ENCODE data around the gene S100A13.
"Not testable (repeated sequence)": the region's sequence is repeated elsewhere in the genome, so short reads cannot be mapped to it uniquely, and the experiment has no call there.

The S100A13 gene

GRCh38 chr1:153597206-153597605 is 30.1 kb downstream of the S100A13 start:
- Histone ChIP-seq H2AFZ (ENCODE audit: low read depth, low read length) (no peak overlapping the region), H3K4me2 (ENCODE audit: insufficient read depth, low read length) (no peak overlapping the region), H3K27me3 (ENCODE audit: insufficient read depth, low read length, poor library complexity) (no peaks in the 10 kb centered on the region), H3K4me3 (ENCODE audit: low read depth in 1 of 2, low read length in 2 of 2) (no peak overlapping the region), H3K36me3 (ENCODE audit: insufficient read depth, low read length) (no peaks in the 10 kb centered on the region), H3K79me2 (ENCODE audit: insufficient read depth, low read length) (no peaks in the 10 kb centered on the region), H3K9ac (ENCODE audit: low read depth, low read length) (no peak overlapping the region), H3K4me1 (ENCODE audit: insufficient read depth, low read length) (peaks cover 7% of the 10 kb centered on the region), H4K20me1 (ENCODE audit: insufficient read depth, low read length) (no peaks in the 10 kb centered on the region), H3K27ac (ENCODE audit: low read length) (no peak overlapping the region), H3K9me3 (ENCODE audit: insufficient read depth, low read length, severe bottlenecking) (no peaks in the 10 kb centered on the region)
- no peak for DNase-seq
- TF ChIP-seq EZH2 (IDR thresholded peaks at IDR 0.05; ENCODE audit: borderline replicate concordance, low read depth, low read length, severe bottlenecking) (no peak), CTCF (IDR thresholded peaks at IDR 0.05; ENCODE audit: borderline replicate concordance, extremely low read depth, low read length, poor library complexity, severe bottlenecking) (no peak)
- ATAC-seq (ENCODE audit: insufficient read depth, low read depth), result no peak

GRCh38 chr1:153592748-153593147 is 34.6 kb downstream of the S100A13 start:
- H3K36me3 ChIP-seq (ENCODE audit: insufficient read depth, low read length), result no peaks in the 10 kb centered on the region
- no peak overlapping the region for H3K4me3 ChIP-seq (ENCODE audit: low read depth in 1 of 2, low read length in 2 of 2)
- H2AFZ ChIP-seq (ENCODE audit: low read depth, low read length), result no peak overlapping the region
- ATAC-seq (ENCODE audit: insufficient read depth, low read depth), result no peak
- no peak overlapping the region for H3K4me2 ChIP-seq (ENCODE audit: insufficient read depth, low read length)
- H3K27me3 ChIP-seq (ENCODE audit: insufficient read depth, low read length, poor library complexity), result no peaks in the 10 kb centered on the region
- no peak overlapping the region for H3K9ac ChIP-seq (ENCODE audit: low read depth, low read length)
- no peak for DNase-seq
- no peak overlapping the region for H3K27ac ChIP-seq (ENCODE audit: low read length)
- H3K79me2 ChIP-seq (ENCODE audit: insufficient read depth, low read length), result no peaks in the 10 kb centered on the region
- no peaks in the 10 kb centered on the region for H3K4me1 ChIP-seq (ENCODE audit: insufficient read depth, low read length)
- H3K9me3 ChIP-seq (ENCODE audit: insufficient read depth, low read length, severe bottlenecking), result no peaks in the 10 kb centered on the region
- H4K20me1 ChIP-seq (ENCODE audit: insufficient read depth, low read length), result no peaks in the 10 kb centered on the region
- TF ChIP-seq EZH2 (IDR thresholded peaks at IDR 0.05; ENCODE audit: borderline replicate concordance, low read depth, low read length, severe bottlenecking), result no peak
- no peak for TF ChIP-seq CTCF (IDR thresholded peaks at IDR 0.05; ENCODE audit: borderline replicate concordance, extremely low read depth, low read length, poor library complexity, severe bottlenecking)

GRCh38 chr1:153588482-153588881 is 38.8 kb downstream of the S100A13 start:
- Histone ChIP-seq H3K79me2 (ENCODE audit: insufficient read depth, low read length) (no peaks in the 10 kb centered on the region), H3K27me3 (ENCODE audit: insufficient read depth, low read length, poor library complexity) (no peaks in the 10 kb centered on the region), H2AFZ (ENCODE audit: low read depth, low read length) (no peak overlapping the region), H4K20me1 (ENCODE audit: insufficient read depth, low read length) (no peaks in the 10 kb centered on the region), H3K4me1 (ENCODE audit: insufficient read depth, low read length) (no peaks in the 10 kb centered on the region), H3K4me3 (ENCODE audit: low read depth in 1 of 2, low read length in 2 of 2) (no peak overlapping the region), H3K9me3 (ENCODE audit: insufficient read depth, low read length, severe bottlenecking) (no peaks in the 10 kb centered on the region), H3K9ac (ENCODE audit: low read depth, low read length) (no peak overlapping the region), H3K27ac (ENCODE audit: low read length) (no peak overlapping the region), H3K36me3 (ENCODE audit: insufficient read depth, low read length) (no peaks in the 10 kb centered on the region), H3K4me2 (ENCODE audit: insufficient read depth, low read length) (no peak overlapping the region)
- no peak for TF ChIP-seq EZH2 (IDR thresholded peaks at IDR 0.05; ENCODE audit: borderline replicate concordance, low read depth, low read length, severe bottlenecking)
- no peak for TF ChIP-seq CTCF (IDR thresholded peaks at IDR 0.05; ENCODE audit: borderline replicate concordance, extremely low read depth, low read length, poor library complexity, severe bottlenecking)
- ATAC-seq (ENCODE audit: insufficient read depth, low read depth) (no peak), DNase-seq (no peak)

GRCh38 chr1:153588033-153588432 is 39.3 kb downstream of the S100A13 start:
- not testable (repeated sequence) for H3K79me2 ChIP-seq (ENCODE audit: insufficient read depth, low read length); H3K4me2 ChIP-seq (ENCODE audit: insufficient read depth, low read length); DNase-seq; H2AFZ ChIP-seq (ENCODE audit: low read depth, low read length); H3K4me3 ChIP-seq (ENCODE audit: low read depth in 1 of 2, low read length in 2 of 2); H3K36me3 ChIP-seq (ENCODE audit: insufficient read depth, low read length); H3K27me3 ChIP-seq (ENCODE audit: insufficient read depth, low read length, poor library complexity); H3K27ac ChIP-seq (ENCODE audit: low read length); H4K20me1 ChIP-seq (ENCODE audit: insufficient read depth, low read length); H3K9ac ChIP-seq (ENCODE audit: low read depth, low read length); ATAC-seq (ENCODE audit: insufficient read depth, low read depth); H3K9me3 ChIP-seq (ENCODE audit: insufficient read depth, low read length, severe bottlenecking); H3K4me1 ChIP-seq (ENCODE audit: insufficient read depth, low read length)
